Hippocampal formation (tissue), 2 donors: ENCODE measurements around the gene CDH5.

Source experiments
- DNase-seq, 2 donors: peaks; one replicate each; lab custom pipeline; 2025; lab: John Stamatoyannopoulos, UW

Gene CDH5

DNA sequence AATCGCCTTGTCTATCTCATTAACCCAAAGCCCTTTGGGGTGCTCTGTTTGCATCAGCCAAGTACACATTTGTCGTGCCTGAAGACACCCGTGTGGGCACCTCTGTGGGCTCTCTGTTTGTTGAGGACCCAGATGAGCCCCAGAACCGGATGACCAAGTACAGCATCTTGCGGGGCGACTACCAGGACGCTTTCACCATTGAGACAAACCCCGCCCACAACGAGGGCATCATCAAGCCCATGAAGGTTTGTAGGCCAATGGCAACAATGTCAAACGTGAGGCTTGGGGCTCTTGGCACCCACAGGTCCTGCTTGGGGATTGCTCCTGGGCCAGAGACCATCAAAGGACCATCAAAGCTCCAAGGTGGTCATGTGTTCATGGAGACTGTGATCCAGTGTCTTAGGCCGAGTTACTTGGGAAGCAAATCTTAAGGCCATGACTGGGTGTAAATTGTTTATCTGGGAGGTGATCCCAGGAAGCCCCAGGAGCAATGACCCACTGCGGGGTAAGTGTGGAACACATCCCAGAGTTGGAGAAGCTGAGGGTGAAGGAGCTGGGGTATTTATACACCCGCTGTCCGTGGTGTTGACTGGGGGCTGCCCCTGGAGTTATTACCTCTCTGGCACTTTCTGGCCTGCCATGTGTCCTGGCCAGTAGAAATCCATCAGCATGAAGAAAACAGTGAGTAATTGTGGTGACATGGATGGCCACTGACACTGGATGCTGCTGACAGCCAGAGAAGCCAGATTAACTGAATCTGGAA lies 24.0 kb downstream of the CDH5 start:
- no peak for DNase-seq

DNA sequence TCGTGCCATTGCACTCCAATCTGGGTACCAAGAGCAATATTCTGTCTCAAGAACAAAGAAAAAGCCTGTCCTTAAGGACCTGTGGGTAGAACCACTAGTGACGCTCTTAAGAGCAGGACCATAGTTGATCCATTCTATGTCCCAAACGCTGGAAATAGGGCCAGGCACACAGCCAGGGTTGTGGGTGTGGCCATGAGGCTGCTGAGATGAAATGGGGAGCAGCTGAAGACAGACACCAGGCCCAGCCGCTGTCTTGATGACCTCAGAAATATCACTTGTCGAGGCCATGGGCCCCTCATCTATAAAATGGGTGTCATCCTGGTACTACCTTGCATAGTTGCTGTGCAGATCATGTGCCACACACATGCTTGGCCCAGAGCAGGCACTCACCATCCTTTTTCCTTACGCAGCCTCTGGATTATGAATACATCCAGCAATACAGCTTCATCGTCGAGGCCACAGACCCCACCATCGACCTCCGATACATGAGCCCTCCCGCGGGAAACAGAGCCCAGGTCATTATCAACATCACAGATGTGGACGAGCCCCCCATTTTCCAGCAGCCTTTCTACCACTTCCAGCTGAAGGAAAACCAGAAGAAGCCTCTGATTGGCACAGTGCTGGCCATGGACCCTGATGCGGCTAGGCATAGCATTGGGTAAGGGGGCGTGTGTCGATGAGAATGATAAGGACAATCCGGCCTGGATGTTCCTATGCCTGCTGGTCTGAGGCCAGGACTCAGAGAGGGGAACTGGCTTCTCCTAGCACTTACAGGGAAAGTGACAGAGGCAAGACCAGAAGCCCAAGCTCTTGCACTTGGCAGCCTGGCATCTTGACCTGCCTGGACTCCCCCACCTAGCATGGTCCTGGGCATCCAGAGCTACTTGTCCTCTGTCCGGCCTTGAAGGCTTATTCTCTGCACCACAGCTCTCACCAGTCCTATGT lies 25.5 kb downstream of the CDH5 start:
- DNase-seq, result no peak

DNA sequence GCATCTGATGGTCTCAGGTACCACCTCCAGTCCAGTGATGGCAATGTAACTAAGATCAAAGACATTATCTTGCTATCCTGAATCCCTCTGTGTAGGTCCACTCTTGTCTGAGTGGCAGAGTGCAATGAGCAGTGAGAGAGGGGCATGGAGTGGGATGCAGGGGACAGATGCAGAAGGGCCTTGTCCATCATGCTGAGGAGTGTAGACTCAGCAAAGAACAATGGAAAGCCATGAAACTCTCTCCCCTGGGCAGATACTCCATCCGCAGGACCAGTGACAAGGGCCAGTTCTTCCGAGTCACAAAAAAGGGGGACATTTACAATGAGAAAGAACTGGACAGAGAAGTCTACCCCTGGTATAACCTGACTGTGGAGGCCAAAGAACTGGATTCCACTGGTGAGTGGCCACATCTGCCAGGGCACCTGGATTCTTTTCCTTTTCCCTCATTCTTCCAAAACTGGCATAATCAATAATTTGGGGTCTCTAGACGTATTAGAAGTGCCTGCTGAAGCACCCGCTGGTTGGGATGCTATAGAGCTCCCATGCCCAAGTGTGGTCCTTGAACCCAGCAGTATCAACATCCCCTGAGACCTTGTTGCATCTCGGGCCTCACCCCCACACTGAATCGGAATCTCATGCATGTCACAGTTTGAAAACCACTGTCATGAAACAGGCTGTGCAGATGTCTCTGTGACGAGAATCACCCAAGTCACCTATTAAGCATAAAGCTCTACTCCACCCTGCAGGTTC lies 29.5 kb downstream of the CDH5 start:
- DNase-seq, result no peak

DNA sequence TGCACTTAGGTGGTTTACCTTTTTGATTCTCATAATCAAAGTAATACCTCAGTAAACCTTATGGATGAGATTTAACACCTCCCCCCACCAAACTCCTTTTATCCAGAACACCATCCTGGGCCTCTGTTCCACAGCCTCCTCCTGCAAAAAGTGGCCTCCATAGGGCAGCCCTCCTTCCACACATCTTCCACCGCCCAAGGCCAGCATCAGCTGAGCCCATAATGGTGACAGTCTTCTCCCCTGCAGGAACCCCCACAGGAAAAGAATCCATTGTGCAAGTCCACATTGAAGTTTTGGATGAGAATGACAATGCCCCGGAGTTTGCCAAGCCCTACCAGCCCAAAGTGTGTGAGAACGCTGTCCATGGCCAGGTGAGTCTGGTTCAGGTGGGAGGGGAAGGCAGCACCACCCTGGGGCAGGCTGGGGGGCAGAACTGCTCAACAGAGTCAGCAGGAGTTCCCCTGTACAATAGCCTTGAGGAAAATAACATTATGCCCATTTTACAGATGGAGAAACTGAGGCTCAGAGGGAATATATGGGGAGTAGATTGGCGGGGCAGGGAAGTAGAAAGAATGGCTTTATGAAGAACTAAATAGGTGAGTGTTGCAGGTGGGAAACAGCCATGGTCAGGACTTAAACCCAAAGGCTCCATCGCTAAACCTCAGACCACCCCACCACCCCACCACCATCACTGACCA lies 31.4 kb downstream of the CDH5 start:
- no peak for DNase-seq

DNA sequence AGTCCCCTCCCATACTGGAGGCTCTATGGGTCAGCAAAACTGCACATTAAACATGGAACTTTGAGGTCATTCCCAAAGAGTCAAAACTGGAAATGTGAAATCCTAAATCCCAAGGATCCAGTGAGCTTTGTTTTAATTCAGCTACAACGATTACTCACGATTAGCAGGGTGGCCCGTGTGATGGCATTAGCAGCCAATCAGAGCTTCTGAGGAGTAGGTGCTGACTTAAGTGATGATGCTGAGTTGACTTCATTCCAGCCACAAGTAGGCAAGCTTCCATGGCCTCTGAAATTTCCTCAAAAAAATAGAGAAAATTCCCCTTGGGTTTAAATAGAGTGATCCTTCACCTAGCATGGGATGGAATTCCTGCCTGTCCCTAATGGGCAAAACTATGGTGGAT lies 32.5 kb downstream of the CDH5 start:
- no peak for DNase-seq

DNA sequence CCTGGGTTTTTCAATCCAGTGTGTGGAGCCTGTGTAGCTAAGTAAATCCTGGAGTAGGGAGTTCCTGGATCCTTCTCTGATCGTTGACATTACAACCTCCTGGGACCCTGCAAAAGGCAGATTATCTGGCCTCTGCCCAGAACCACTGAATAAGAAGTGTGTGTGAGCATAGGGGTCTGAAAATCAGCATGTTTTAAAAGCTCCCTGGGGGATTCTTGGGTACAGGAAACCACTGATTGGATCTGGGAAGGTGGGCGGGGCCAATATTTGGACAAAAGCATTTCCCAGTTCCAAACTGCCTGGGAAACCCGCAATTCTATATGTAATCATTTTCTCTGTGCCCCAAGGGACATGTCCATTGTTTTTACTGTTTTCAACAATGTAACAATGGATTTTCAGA lies 33.4 kb downstream of the CDH5 start:
- DNase-seq, result no peak

DNA sequence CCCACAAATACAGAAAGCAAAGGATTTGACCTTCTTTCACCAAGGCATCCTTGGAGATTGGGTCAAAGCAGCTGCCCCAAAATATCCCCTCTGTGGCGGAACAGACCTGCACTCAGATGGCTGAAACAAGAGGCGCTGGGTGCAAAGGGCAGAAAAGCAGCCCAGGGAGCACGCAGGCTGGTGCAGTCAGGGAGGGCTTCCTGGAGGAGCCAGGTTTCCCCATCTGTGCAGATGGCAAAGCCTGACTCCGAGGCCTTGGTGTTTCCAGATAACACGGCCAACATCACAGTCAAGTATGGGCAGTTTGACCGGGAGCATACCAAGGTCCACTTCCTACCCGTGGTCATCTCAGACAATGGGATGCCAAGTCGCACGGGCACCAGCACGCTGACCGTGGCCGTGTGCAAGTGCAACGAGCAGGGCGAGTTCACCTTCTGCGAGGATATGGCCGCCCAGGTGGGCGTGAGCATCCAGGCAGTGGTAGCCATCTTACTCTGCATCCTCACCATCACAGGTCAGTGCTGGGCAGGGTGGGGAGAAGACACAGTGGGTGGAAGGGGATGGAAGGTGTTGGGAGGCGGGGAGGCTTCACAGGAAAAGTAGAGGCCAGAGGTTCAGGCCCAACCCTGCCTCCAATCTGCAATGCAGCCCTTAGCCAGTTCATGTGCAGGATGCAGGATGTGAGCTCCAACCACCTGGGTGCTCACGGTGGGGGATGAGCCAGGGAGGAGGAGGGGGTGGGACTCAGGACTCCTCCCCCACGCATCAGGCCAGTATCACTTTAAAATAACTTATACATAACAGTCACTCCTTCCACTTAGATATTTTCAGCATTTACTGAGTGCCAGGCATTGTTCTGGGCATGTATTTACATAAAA lies 34.3 kb downstream of the CDH5 start:
- no peak for DNase-seq

DNA sequence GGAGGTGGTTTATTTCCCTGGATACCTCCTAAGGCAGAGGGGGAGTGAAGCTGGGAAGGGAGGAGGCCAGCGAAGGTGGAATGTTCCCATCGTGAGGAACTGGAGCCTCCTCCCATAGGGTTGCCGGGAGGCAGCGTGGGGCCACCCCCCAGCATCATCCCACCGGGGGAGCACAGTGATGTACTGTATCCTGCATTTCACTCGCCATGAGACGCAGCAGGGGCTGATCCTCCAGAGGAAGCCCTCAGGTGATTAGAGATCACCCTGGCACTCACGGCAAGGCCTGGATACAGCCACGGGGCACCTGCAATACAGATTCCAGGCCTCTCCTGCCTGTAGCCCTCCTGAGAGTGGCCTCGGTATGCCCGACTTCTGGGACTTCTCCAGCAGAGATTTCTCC lies 35.1 kb downstream of the CDH5 start:
- DNase-seq, result no peak

DNA sequence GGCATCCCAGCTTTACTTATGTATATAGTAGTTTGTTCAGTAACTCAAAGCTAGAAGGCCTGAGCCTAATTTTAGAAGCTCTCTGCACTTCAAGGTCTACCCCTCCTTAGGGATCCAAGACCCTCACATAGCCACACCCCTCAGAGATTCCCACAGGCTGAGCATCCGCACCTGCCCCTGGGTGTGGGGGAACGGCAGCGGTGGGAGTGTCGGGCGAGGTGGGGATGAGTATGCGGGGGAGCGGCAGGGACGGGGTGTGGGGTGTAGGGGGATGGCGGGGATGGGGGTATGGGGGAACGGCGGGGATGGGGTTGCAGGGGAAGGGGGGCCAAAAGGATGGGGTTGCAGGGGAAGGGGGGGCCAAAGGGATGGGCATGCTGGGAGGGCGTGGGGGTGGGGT lies 35.7 kb downstream of the CDH5 start:
- DNase-seq, result no peak

DNA sequence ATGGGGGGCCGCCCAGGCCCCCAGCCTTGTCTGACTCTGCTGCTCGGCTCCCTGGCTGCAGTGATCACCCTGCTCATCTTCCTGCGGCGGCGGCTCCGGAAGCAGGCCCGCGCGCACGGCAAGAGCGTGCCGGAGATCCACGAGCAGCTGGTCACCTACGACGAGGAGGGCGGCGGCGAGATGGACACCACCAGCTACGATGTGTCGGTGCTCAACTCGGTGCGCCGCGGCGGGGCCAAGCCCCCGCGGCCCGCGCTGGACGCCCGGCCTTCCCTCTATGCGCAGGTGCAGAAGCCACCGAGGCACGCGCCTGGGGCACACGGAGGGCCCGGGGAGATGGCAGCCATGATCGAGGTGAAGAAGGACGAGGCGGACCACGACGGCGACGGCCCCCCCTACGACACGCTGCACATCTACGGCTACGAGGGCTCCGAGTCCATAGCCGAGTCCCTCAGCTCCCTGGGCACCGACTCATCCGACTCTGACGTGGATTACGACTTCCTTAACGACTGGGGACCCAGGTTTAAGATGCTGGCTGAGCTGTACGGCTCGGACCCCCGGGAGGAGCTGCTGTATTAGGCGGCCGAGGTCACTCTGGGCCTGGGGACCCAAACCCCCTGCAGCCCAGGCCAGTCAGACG lies 36.2 kb downstream of the CDH5 start:
- no peak for DNase-seq

DNA sequence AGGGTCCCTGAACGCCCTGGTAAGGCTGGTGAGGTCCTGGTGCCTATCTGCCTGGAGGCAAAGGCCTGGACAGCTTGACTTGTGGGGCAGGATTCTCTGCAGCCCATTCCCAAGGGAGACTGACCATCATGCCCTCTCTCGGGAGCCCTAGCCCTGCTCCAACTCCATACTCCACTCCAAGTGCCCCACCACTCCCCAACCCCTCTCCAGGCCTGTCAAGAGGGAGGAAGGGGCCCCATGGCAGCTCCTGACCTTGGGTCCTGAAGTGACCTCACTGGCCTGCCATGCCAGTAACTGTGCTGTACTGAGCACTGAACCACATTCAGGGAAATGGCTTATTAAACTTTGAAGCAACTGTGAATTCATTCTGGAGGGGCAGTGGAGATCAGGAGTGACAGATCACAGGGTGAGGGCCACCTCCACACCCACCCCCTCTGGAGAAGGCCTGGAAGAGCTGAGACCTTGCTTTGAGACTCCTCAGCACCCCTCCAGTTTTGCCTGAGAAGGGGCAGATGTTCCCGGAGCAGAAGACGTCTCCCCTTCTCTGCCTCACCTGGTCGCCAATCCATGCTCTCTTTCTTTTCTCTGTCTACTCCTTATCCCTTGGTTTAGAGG lies 37.1 kb downstream of the CDH5 start:
- DNase-seq, result no peak

DNA sequence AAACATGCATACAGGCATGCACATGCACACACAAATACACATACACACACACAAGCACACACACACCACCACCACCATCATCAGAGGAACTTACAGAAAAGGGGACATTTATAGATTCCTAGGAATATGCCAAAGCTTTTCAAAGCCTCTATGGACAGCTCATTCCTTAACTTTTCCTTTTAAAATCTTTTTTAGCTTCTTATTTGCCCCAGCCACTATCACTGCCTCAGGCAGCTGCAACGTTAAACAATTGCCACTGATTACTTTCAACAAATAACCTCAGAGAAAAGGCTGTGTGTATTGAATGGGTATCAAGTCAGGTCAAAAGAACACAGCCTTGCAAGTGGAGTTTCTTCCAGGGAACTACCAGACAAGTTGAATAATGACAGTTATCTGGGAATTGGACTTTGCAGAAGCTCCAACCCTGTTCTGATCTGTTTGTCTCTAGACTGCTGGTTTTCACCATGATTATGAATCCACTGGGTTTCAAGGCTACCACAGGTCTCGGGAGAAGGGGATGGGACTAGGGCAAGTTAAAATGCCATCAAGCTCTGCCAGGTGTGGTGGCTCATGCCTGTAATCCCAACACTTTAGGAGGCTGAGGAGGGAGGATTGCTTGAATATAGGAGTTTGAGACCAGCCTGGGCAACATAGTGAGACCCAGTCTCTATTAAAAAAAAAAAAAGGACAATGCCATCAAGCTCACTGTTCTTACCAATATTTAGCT lies 38.7 kb downstream of the CDH5 start:
- no peak for DNase-seq

DNA sequence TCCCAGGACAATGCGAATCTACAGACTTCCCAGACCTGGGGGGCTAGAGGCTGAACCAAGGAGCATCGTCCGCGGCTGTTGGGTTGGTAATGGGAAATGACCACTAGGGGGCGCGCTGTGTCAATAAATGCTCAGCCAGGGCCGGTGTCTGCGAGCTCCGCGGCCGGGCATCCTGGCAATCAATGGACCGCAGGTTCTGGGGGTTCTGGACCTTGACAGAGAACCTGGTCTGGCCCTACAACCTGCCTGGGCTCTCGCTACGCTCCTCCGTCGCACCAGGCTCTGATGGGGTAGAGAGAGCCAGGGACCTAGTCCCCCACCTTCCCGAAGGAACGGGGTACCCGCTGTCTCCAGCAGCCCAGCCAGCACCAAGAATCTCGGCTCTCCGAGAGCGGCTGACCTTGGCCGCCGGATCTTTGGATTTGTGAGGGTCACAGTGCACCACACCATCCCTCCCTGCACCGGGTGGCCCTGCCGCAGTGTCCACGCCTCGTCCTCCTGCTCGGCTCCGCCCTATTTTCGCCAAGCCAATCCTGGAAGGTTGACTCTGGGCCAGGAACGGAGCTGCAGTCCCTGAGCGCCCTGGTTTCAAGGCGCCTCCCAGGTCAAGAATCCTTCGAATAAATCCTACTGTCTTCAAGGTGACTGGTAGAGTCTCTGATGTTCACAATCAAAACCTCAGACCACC lies 40.2 kb downstream of the CDH5 start:
- DNase-seq, result peak; percentile 69 to 77

DNA sequence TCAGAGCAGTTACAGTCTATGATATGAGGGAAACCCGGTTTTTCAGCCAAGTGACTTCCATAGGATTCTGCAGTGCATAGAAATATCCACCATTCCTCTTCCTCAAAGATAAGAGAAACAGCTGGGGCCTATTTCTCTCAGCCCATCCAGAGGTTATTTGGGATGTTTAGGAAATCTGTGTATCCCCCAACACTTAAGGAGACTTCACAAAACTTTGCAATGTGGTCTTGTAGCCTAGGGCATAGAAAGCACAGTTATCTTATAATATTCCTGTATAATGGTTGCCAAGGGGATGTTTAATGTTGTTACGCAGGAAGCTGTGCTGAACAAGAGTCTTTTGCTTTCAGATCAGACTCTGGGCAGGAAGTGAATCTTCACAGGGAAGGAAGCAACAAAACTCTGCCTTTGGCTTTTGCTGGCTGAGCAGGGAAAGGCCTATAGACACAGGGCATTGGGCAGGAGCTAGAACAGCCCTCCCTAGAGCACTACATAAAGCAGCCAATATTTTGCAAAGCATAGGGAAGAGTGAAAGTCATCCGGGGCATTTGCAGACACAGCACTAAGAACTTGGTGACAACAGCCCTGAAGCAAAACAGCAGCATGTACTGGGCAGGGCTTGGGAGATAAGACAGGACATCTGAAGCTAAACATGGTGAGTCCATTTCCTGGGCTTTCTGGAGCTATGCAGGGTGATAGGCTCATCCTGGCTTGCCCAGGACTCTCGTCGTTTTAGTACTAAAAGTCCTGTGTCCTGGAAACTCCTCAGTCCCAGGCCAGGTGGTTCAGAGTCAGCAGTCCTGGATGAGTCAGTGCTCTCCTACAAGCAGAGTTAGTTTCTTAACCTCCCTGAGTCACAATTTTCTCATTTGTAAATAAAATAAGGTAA lies 41.9 kb downstream of the CDH5 start:
- DNase-seq, result peak in 1 of 2 donors; percentile 1

DNA sequence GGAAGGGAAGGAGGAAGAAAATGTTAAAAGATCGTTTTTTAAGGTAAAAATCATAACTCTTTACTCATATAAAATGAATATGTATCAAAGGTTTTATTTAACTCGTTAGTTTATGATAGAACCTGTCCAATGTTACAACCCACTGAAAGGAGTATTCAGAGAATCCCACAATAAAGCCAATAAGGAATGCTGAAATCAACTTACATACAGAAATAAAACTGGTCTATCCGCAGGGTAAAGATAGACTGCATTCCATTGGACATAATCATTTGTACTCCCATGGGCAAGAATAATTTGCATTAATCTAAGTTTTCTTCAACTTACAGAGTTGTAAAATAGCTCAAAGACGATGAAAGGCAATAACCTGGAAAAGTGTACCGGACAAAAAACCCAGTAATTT lies 42.7 kb downstream of the CDH5 start:
- no peak for DNase-seq

DNA sequence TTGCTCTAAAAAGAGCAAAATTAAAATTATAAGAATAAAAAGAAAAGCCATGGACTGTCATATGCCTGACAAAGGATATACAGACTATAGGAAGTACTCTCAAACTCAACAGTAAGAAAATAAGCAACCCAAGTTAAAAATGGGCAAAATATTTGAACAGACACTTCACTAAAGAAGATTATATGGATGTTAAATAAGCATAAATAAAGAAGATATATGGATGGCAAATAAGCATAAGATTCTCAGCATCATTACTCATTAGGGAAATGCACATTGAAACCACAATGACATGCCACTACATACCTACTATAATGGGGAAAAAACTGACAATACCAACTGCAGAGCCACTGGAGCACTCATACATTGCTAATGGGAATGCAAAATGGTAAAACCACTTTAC lies 45.7 kb downstream of the CDH5 start:
- DNase-seq, result no peak

DNA sequence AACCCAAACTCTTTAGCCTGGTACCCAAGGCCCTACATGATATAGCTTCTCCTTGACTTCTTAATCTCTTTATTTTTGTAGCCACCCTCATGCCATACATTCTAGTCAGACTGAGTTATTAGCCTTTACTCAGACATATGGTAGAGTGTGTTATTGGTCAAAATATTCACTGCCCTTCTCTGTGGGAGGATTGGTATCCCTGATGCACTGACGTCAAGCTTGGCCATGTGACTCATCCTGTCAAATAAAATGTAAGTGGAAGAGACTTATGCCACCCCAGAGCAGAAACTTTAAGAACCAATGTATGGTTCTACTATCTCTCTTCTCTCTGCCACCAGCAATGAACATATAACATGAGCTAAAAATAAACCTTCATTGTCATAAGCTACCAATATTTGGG lies 48.4 kb downstream of the CDH5 start:
- DNase-seq, result no peak

DNA sequence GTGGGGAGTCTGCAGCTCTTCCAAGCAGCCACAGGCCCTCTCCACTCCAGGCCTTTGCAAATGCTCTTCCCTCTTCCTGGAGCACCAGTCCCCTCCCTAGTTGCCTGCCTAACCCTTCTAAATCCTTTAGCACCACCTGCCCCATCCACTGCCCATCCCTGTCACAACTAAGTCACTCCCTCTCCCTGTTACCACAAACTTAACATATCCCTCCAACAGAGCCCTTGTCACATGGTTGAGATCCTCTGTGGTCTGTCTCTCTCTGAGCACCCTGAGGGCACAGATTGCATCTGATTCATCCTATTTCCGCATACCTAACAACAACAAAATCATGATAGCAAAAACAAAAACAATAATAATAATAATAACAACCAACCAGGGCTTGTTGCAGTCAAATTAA lies 49.6 kb downstream of the CDH5 start:
- DNase-seq, result no peak
